CD8-positive, alpha-beta memory T cell (primary cell): ENCODE data around the gene JTB. TPM values are rescaled to one million over a fixed set of nuclear protein-coding genes. Genes with fewer than 3 reads are reported as not detected.

Experiments
- CTCF ChIA-PET: fragments of 350-600 bp; sonication (Branson Sonifier 250); formaldehyde crosslinking; loops from one replicate; lab custom pipeline; 2021; ENCODE audit warnings: antibody characterized with exemption; lab: Charles Lee
- POLR2A ChIA-PET: fragments of 350-600 bp; sonication (Branson Sonifier 250); formaldehyde crosslinking; loops from one replicate; lab custom pipeline; 2021; ENCODE audit warnings: antibody characterized with exemption; lab: Charles Lee
- DNase-seq, 5 donors: peaks; one replicate each; pipeline versions ENCODE4 v3.0.0 to v3.0.0-alpha.2; 2020 to 2022; ENCODE audit warnings: mixed read lengths in 1 of 5
- H3K27ac ChIP-seq: one replicate; pipeline ENCODE4 v1.7.0; 2013; ENCODE audit warnings: low read depth, mild to moderate bottlenecking, low read length, moderate library complexity
- H3K27me3 ChIP-seq: 2 replicates; pipeline ENCODE4 v1.7.0; 2013; ENCODE audit warnings: low read length, mild to moderate bottlenecking; ENCODE audit not compliant: insufficient read depth, poor library complexity, severe bottlenecking
- H3K36me3 ChIP-seq: 2 replicates; pipeline ENCODE4 v1.7.0; 2013; ENCODE audit warnings: mild to moderate bottlenecking, low read length, moderate library complexity; ENCODE audit not compliant: insufficient read depth
- H3K4me1 ChIP-seq: 2 replicates; pipeline ENCODE4 v1.7.0; 2013; ENCODE audit warnings: mild to moderate bottlenecking, low read length, moderate library complexity; ENCODE audit not compliant: insufficient read depth
- H3K4me3 ChIP-seq: 2 replicates; pipeline ENCODE4 v1.7.0; 2013; ENCODE audit warnings: mild to moderate bottlenecking, low read length
- H3K9me3 ChIP-seq: 2 replicates; pipeline ENCODE4 v1.7.0; 2013; ENCODE audit warnings: mild to moderate bottlenecking, low read length
- H3K27ac Mint-ChIP-seq, 8 donors: one replicate each; pipeline ENCODE4 v1.8.0; 2020 to 2021; ENCODE audit warnings: mixed read lengths in 8 of 8, mild to moderate bottlenecking in 6 of 8, inconsistent platforms in 3 of 8, moderate library complexity in 3 of 8
- H3K27me3 Mint-ChIP-seq, 2 donors: one replicate each; pipeline ENCODE4 v1.8.0; 2020 to 2021; ENCODE audit warnings: mixed read lengths in 2 of 2, mild to moderate bottlenecking in 1 of 2, moderate library complexity in 1 of 2
- H3K36me3 Mint-ChIP-seq, 3 donors: one replicate each; pipeline ENCODE4 v1.8.0; 2020 to 2021; ENCODE audit warnings: mixed read lengths in 3 of 3, inconsistent platforms in 1 of 3, mild to moderate bottlenecking in 1 of 3
- H3K4me1 Mint-ChIP-seq, 3 donors: one replicate each; pipeline ENCODE4 v1.8.0; 2020 to 2021; ENCODE audit warnings: mixed read lengths in 3 of 3, inconsistent platforms in 1 of 3, mild to moderate bottlenecking in 1 of 3
- H3K4me3 Mint-ChIP-seq, 7 donors: one replicate each; pipeline ENCODE4 v1.8.0; 2020 to 2021; ENCODE audit warnings: mixed read lengths in 7 of 7, mild to moderate bottlenecking in 6 of 7, moderate library complexity in 4 of 7, inconsistent platforms in 2 of 7
- H3K9me3 Mint-ChIP-seq, 5 donors: one replicate each; pipeline ENCODE4 v1.8.0; 2020 to 2022; ENCODE audit warnings: mixed read lengths in 5 of 5, mild to moderate bottlenecking in 3 of 5, moderate library complexity in 2 of 5, inconsistent platforms in 1 of 5
- polyA plus RNA-seq: library from polyadenylated mRNA; unstranded; fragments of 300-500 nt; fragmentation: Illumina TruSeq; gene quantifications from one replicate; pipeline ENCODE4 v1.2.3, GENCODE V29; 2021
- total RNA-seq, 2 experiments: library from RNA; stranded (reverse); gene quantifications; one replicate each; pipeline ENCODE4 v1.2.3, GENCODE V29; 2021

Gene JTB
- total and polyA plus RNA-seq, 3 experiments from 2014 or later, result 232 to 351 (median 239) TPM

DNA sequence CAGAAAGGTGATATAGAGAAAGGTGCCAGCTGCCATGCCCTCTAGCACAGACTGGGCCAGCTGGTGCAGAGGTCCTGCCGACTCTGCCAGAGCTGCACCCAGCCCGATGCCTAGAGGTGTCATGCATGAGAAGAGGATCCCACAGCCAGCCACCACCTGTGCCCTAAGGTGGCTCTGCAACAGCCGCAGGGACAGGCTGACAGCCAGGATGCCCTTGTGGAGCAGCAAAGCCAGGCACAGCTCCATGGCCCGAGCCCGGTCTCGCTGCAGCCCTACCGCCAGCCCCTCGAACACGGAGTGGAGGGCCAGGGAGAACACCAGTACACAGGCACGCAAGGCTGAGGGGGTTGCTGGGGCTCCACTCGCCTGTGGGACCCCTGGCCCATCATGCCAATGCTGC, 17.3 kb downstream of the JTB start:
- H3K27me3 Mint-ChIP-seq, result no peaks in the 10 kb centered on the region
- peaks cover 0 to 30% (median 0%) of the 10 kb centered on the region in 3 donors for H3K36me3 Mint-ChIP-seq
- H3K9me3 Mint-ChIP-seq, result no peaks in the 10 kb centered on the region
- no peak for DNase-seq
- Histone ChIP-seq H3K27me3 (no peaks in the 10 kb centered on the region), H3K9me3 (no peaks in the 10 kb centered on the region), H3K4me3 (no peak overlapping the region), H3K27ac (no peak overlapping the region), H3K36me3 (no peaks in the 10 kb centered on the region), H3K4me1 (peaks cover 48% of the 10 kb centered on the region)
- H3K4me1 Mint-ChIP-seq, result peaks cover 50 to 66% (median 60%) of the 10 kb centered on the region in 3 donors
- ChIA-PET POLR2A (interaction anchor here (5.8 kb wide), 1 partner anchor 14 kb away, joined by 55 read pairs; the partner anchor contains the start of gene DENND4B), CTCF (no interaction called here)
- H3K4me3 Mint-ChIP-seq, result peak overlapping the region in 2 of 7 donors; percentile 16 to 99
- peak overlapping the region in 2 of 8 donors; percentile 70 to 84 for H3K27ac Mint-ChIP-seq

DNA sequence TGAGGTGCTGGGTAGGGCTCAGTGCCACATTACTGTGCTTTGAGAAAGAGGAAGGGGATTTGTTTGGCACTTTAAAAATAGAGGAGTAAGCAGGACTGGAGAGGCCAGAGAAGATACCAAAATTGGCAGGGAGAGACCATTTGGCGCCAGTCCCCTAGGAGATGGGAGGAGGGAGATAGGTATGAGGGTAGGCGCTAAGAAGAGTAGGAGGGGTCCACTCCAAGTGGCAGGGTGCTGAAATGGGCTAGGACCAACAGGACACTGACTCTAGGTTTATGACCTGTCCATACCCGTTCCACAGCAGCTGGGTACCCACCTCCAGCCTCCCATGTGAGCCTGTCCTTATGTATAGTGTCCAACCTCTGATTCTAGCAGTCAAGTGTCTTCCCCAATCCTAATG, 18.0 kb downstream of the JTB start:
- Histone ChIP-seq H3K27ac (no peak overlapping the region), H3K4me1 (peaks cover 53% of the 10 kb centered on the region), H3K4me3 (no peak overlapping the region), H3K36me3 (peaks cover 4% of the 10 kb centered on the region), H3K9me3 (no peaks in the 10 kb centered on the region), H3K27me3 (no peaks in the 10 kb centered on the region)
- DNase-seq, result no peak
- Mint-ChIP-seq H3K27me3 (no peaks in the 10 kb centered on the region), H3K27ac (peak overlapping the region in 6 of 8 donors; percentile 70 to 98 (median 91)), H3K9me3 (no peaks in the 10 kb centered on the region), H3K4me1 (peaks cover 53 to 72% (median 61%) of the 10 kb centered on the region in 3 donors), H3K36me3 (peaks cover 0 to 36% (median 0%) of the 10 kb centered on the region in 3 donors), H3K4me3 (peak overlapping the region in 5 of 7 donors; percentile 16 to 99 (median 58))
- CTCF ChIA-PET, result interaction anchor here (1.3 to 4.4 kb wide), 3 partner anchors 9 to 18 kb away, joined by 3 to 46 read pairs (median 6); partner anchors contain the start of genes DENND4B and JTB
- POLR2A ChIA-PET, result interaction anchor here (0.8 to 5.8 kb wide), 5 partner anchors 8 to 1314 kb away, joined by 3 to 55 read pairs (median 5); partner anchors contain the start of genes CLK2, CREB3L4, DENND4B and GATAD2B

DNA sequence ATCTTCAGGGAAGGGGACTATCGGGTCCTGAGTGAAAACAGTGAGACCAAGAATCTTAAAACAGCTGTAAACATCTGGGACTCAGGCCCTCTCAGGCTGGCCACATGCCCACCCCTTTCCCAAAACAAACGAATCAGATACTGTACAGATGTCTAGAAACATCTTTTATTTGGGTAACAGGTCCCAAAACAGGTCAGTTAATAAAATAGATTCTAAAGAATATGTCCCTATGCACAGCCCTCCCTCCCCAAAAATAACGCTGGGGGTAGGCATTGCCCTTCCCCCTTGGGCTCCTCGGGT, 18.6 kb downstream of the JTB start:
- Histone ChIP-seq H3K27ac (peak overlapping the region; percentile 78), H3K4me1 (peaks cover 53% of the 10 kb centered on the region), H3K36me3 (peaks cover 9% of the 10 kb centered on the region), H3K9me3 (no peaks in the 10 kb centered on the region), H3K27me3 (no peaks in the 10 kb centered on the region), H3K4me3 (peak overlapping the region; percentile 74)
- H3K4me3 Mint-ChIP-seq, result peak overlapping the region; percentile 93 to 99 (median 98)
- peak overlapping the region; percentile 61 to 98 (median 98) for H3K27ac Mint-ChIP-seq
- H3K27me3 Mint-ChIP-seq, result no peaks in the 10 kb centered on the region
- H3K4me1 Mint-ChIP-seq, result peaks cover 53 to 72% (median 61%) of the 10 kb centered on the region in 3 donors
- ChIA-PET CTCF (interaction anchor here (1.3 to 4.4 kb wide), 3 partner anchors 9 to 19 kb away, joined by 3 to 46 read pairs (median 6); partner anchors contain the start of genes DENND4B and JTB), POLR2A (interaction anchor here (0.8 to 5.8 kb wide), 7 partner anchors 8 to 1314 kb away, joined by 3 to 55 read pairs (median 6); partner anchors contain the start of genes CLK2, CREB3L4, DENND4B and GATAD2B)
- H3K36me3 Mint-ChIP-seq, result peaks cover 4 to 42% (median 4%) of the 10 kb centered on the region in 3 donors
- H3K9me3 Mint-ChIP-seq, result no peaks in the 10 kb centered on the region
- DNase-seq, result no peak

DNA sequence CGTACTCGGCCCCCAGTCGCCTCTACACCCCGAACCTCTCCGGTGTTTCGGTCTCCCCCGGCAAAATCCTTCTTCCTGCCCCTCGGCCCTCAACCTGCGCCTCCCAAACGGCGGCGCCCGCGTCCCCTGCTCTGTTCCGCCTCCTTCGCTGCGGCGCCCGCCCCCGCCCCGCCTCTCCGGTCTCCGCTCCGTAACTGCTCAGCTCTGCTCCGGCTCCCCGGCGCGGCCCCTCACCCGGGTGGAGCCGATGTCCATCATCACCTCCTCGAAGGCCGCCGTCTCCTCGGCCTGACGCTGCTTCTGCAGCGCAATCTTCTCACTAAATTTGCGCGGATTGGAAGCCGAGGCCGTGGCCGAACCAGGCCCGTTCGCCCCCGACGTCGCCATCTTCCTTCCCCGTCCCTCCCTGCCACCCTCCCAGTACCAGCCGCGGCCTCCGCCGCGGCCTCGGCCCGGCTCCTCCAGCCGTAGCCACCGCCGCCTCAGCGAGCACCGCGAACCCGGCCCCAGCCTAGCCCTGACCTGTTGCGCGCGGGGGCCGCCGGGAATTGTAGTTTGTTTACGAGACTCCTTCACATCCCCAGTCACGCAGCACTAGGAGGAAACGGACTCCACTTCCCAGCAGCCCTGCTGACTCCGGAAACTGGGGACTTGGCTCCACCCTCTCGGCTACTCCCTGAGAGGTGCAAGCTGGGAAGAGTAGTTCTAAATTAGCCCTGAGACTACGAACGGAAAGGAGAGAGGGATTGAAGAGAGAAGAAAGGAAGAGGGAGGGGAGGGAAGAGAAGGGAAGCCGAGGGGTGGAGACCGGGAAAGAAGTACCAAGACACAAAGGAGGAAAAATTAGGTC, 19.1 kb downstream of the JTB start, which contains the start of gene CRTC2:
TSS of gene CRTC2 (minus strand) at position 502 of the 850 bp plus-strand sequence. CDS start at position 387, 115 bp downstream.
- H3K9me3 ChIP-seq, result no peaks in the 10 kb centered on the region
- no peaks in the 10 kb centered on the region for H3K27me3 ChIP-seq
- H3K4me3 Mint-ChIP-seq, result peak within 1 kb of the TSS; percentile 93 to 99 (median 98)
- peak within 1 kb of the TSS; percentile 78 for H3K27ac ChIP-seq
- ChIA-PET POLR2A (interaction anchor here (0.8 to 5.8 kb wide), 9 partner anchors 9 to 1315 kb away, joined by 3 to 55 read pairs (median 6); partner anchors contain the start of genes CLK2, CREB3L4, DENND4B and GATAD2B), CTCF (interaction anchor here (1.3 to 4.4 kb wide), 3 partner anchors 10 to 19 kb away, joined by 3 to 46 read pairs (median 6); partner anchors contain the start of genes DENND4B and JTB)
- peaks cover 51 to 70% (median 57%) of the 10 kb centered on the region in 3 donors for H3K4me1 Mint-ChIP-seq
- peaks cover 4 to 43% (median 7%) of the 10 kb centered on the region in 3 donors for H3K36me3 Mint-ChIP-seq
- peak; percentile 95 to 98 (median 95) for DNase-seq
- peaks cover 52% of the 10 kb centered on the region for H3K4me1 ChIP-seq
- no peaks in the 10 kb centered on the region for H3K9me3 Mint-ChIP-seq
- peak within 1 kb of the TSS; percentile 61 to 98 (median 98) for H3K27ac Mint-ChIP-seq
- peaks cover 14% of the 10 kb centered on the region for H3K36me3 ChIP-seq
- no peaks in the 10 kb centered on the region for H3K27me3 Mint-ChIP-seq
- peak within 1 kb of the TSS; percentile 74 for H3K4me3 ChIP-seq

DNA sequence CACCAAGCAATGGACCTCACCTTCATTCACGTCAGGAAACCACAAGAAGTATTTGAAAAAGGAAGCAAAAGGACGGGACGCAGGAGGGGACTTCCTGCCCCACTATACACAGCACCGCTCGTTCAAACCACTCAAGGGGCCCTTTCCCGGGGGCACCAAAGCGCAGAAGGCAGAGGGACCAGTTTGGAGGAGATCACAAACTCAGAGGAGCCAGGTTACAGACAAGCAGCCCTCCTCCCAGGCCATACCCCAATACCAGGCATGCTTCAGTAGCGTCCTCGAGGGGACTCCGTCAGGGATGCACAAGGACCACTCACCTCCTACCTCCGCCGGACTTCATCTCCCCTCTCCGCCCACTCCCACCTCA, 19.7 kb downstream of the JTB start:
- peaks cover 14% of the 10 kb centered on the region for H3K36me3 ChIP-seq
- CTCF ChIA-PET, result interaction anchor here (4.4 kb wide), 1 partner anchor 12 kb away, joined by 46 read pairs; the partner anchor contains the start of gene DENND4B
- H3K9me3 ChIP-seq, result no peaks in the 10 kb centered on the region
- H3K4me1 Mint-ChIP-seq, result peaks cover 50 to 68% (median 53%) of the 10 kb centered on the region in 3 donors
- H3K9me3 Mint-ChIP-seq, result no peaks in the 10 kb centered on the region
- H3K27ac ChIP-seq, result peak overlapping the region; percentile 78
- peaks cover 4 to 46% (median 9%) of the 10 kb centered on the region in 3 donors for H3K36me3 Mint-ChIP-seq
- peak overlapping the region; percentile 61 to 98 (median 98) for H3K27ac Mint-ChIP-seq
- H3K27me3 ChIP-seq, result no peaks in the 10 kb centered on the region
- POLR2A ChIA-PET, result interaction anchor here (1.0 to 5.8 kb wide), 6 partner anchors 10 to 174 kb away, joined by 3 to 55 read pairs (median 13); partner anchors contain the start of genes CREB3L4, DENND4B, GATAD2B and JTB
- H3K4me3 Mint-ChIP-seq, result peak overlapping the region; percentile 93 to 99 (median 98)
- peak; percentile 29 to 66 (median 51) for DNase-seq
- peak overlapping the region; percentile 74 for H3K4me3 ChIP-seq
- no peaks in the 10 kb centered on the region for H3K27me3 Mint-ChIP-seq
- H3K4me1 ChIP-seq, result peaks cover 49% of the 10 kb centered on the region

DNA sequence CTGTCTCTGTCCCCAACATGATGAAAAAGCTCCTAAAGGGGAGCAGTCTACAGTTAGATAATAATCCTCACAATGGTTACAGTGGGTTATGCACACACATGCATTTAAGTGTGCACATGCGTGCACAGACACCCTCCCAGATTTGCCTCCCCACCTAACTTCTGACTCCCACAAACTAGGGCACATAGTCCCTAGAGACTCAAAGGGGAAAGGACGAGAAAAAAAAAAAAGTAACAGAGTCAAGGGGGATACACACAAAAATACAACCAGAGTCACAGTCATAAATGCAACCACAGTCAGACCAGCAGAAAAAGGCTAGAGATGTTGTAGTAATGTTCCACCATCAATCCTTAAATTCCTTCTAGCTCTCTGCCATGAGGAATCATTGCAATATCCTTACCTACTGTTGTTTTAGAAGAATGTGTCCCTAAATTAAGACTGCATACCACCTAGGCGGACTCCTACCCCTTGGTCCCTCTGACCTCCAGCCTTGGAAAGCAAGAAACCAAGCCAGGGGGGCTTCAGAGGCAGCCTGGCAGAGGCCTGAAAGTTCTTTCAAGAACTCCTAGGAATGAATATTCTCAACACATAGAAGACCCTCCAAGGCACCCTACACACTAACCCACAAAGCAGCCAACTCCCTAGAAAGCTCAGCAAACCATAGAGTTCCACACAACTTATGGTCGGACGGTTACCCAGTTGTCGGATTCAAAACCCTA, 20.3 kb downstream of the JTB start:
- H3K4me1 ChIP-seq, result peaks cover 43% of the 10 kb centered on the region
- H3K27ac Mint-ChIP-seq, result peak overlapping the region; percentile 61 to 98 (median 98)
- no peaks in the 10 kb centered on the region for H3K27me3 ChIP-seq
- CTCF ChIA-PET, result interaction anchor here (0.7 to 4.4 kb wide), 6 partner anchors 11 to 181 kb away, joined by 3 to 46 read pairs (median 5); partner anchors contain the start of genes CREB3L4, DENND4B and RAB13
- H3K9me3 Mint-ChIP-seq, result no peaks in the 10 kb centered on the region
- H3K9me3 ChIP-seq, result no peaks in the 10 kb centered on the region
- peaks cover 20% of the 10 kb centered on the region for H3K36me3 ChIP-seq
- H3K4me1 Mint-ChIP-seq, result peaks cover 45 to 63% (median 47%) of the 10 kb centered on the region in 3 donors
- POLR2A ChIA-PET, result interaction anchor here (0.5 to 5.8 kb wide), 5 partner anchors 8 to 34 kb away, joined by 3 to 55 read pairs (median 12); partner anchors contain the start of genes CREB3L4, DENND4B and GATAD2B
- peak overlapping the region; percentile 93 to 99 (median 98) for H3K4me3 Mint-ChIP-seq
- no peak for DNase-seq
- H3K4me3 ChIP-seq, result peak overlapping the region; percentile 74
- peak overlapping the region; percentile 78 for H3K27ac ChIP-seq
- H3K27me3 Mint-ChIP-seq, result no peaks in the 10 kb centered on the region
- H3K36me3 Mint-ChIP-seq, result peaks cover 4 to 51% (median 11%) of the 10 kb centered on the region in 3 donors

DNA sequence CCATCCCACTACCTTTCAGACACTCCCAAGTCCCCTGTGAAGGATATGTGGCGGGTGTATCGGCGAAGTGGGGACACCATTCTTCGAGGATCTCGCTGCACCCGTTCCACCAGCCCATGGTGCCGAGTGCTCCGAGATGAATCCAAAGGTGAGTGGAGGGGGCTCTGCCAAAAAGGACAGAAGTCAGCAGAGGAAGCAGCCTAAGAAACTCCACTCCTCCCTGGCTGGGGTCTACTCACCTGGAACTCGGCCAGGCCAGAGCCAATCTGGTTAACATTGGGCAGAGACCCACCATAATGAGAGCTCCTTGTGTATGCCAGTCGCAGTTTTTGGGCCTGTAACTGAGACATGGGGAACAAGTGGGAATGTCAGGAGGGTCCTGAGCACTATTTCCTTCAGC, 22.6 kb downstream of the JTB start:
- Mint-ChIP-seq H3K4me3 (peak overlapping the region in 1 of 7 donors; percentile 73), H3K27ac (peak overlapping the region in 4 of 8 donors; percentile 77 to 98 (median 87)), H3K4me1 (peaks cover 36 to 48% (median 40%) of the 10 kb centered on the region in 3 donors), H3K27me3 (no peaks in the 10 kb centered on the region), H3K9me3 (no peaks in the 10 kb centered on the region), H3K36me3 (peaks cover 4 to 65% (median 23%) of the 10 kb centered on the region in 3 donors)
- Histone ChIP-seq H3K27ac (no peak overlapping the region), H3K9me3 (no peaks in the 10 kb centered on the region), H3K4me3 (no peak overlapping the region), H3K4me1 (peaks cover 40% of the 10 kb centered on the region), H3K27me3 (no peaks in the 10 kb centered on the region), H3K36me3 (peaks cover 42% of the 10 kb centered on the region)
- no peak for DNase-seq
- POLR2A ChIA-PET, result interaction anchor here (5.8 kb wide), 1 partner anchor 9 kb away, joined by 55 read pairs; the partner anchor contains the start of gene DENND4B
- CTCF ChIA-PET, result interaction anchor here (0.9 kb wide), 1 partner anchor 10 kb away, joined by 3 read pairs; no protein-coding TSS in a partner anchor
